ENCODE measurements around the gene BCL11A.

GRCh38 chr2:60521626-60522025, 31.8 kb downstream of the BCL11A start:
- TF ChIP-seq, protein P1, sequence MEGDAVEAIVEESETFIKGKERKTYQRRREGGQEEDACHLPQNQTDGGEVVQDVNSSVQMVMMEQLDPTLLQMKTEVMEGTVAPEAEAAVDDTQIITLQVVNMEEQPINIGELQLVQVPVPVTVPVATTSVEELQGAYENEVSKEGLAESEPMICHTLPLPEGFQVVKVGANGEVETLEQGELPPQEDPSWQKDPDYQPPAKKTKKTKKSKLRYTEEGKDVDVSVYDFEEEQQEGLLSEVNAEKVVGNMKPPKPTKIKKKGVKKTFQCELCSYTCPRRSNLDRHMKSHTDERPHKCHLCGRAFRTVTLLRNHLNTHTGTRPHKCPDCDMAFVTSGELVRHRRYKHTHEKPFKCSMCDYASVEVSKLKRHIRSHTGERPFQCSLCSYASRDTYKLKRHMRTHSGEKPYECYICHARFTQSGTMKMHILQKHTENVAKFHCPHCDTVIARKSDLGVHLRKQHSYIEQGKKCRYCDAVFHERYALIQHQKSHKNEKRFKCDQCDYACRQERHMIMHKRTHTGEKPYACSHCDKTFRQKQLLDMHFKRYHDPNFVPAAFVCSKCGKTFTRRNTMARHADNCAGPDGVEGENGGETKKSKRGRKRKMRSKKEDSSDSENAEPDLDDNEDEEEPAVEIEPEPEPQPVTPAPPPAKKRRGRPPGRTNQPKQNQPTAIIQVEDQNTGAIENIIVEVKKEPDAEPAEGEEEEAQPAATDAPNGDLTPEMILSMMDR (IDR thresholded peaks at IDR 0.05; ENCODE audit: insufficient read depth, low read length, poor library complexity, severe bottlenecking): no peak
- no peak for TF ChIP-seq EZH2phosphoT487 (conservative IDR thresholded peaks at IDR 0.05; ENCODE audit: low read length)

All from SU-DHL-6 (cell line).